Breast epithelium (tissue), 4 donors: Measurements from ENCODE around the gene TOB1. TPM values are rescaled to one million over a fixed set of nuclear protein-coding genes. Genes with fewer than 3 reads are reported as not detected.
A peak's percentile ranks its signal among the peaks of the same experiment; 100 is the strongest.

Experiments
- DNase-seq, 2 donors: peaks; one replicate each; pipeline ENCODE4 v3.0.0-alpha.2; 2019; ENCODE audit warnings: low spot score in 2 of 2
- H3K27ac ChIP-seq, 2 donors: fragments of 200-600 bp; sonication (generic) in 1 of 2; one replicate each; pipeline ENCODE4 v1.5.1; 2016 to 2019; ENCODE audit warnings: mild to moderate bottlenecking in 1 of 2
- H3K27me3 ChIP-seq, 2 donors: fragments of 200-600 bp; sonication (generic) in 1 of 2; one replicate each; pipeline versions ENCODE4 v1.5.1 to v1.6.0; 2017 to 2019; ENCODE audit warnings: control low read depth in 1 of 2, mild to moderate bottlenecking in 1 of 2
- H3K36me3 ChIP-seq: fragments of 200-600 bp; one replicate; pipeline ENCODE4 v1.5.1; 2019
- H3K4me1 ChIP-seq, 2 donors: fragments of 200-600 bp; sonication (generic); one replicate each; pipeline ENCODE4 v1.5.1; 2016 to 2019; ENCODE audit warnings: control low read depth in 1 of 2
- H3K4me3 ChIP-seq, 3 donors: fragments of 200-600 bp; sonication (generic); 1 replicate in 2 of 3; 2 replicates in 1 of 3; pipeline ENCODE4 v1.5.1; 2016 to 2019; ENCODE audit warnings: mild to moderate bottlenecking in 3 of 3, moderate library complexity in 2 of 3
- H3K9me3 ChIP-seq, 2 donors: fragments of 200-600 bp; sonication (generic) in 1 of 2; one replicate each; pipeline ENCODE4 v1.5.1; 2016 to 2019; ENCODE audit warnings: control low read depth in 1 of 2
- CTCF ChIP-seq, 3 donors: fragments of 450-650 bp; IDR thresholded peaks; one replicate each; pipeline ENCODE4 v1.5.1; 2016 to 2017; ENCODE audit warnings: antibody characterized with exemption in 3 of 3, mild to moderate bottlenecking in 3 of 3, moderate library complexity in 3 of 3
- POLR2A ChIP-seq: fragments of 450-650 bp; IDR thresholded peaks from one replicate; pipeline ENCODE4 v1.6.1; 2016; ENCODE audit warnings: antibody characterized with exemption, mild to moderate bottlenecking, moderate library complexity
- POLR2AphosphoS5 ChIP-seq, 3 donors: sonication (generic); formaldehyde crosslinking; IDR thresholded peaks; one replicate each; pipeline ENCODE4 v1.6.1; 2017; ENCODE audit warnings: antibody characterized with exemption in 3 of 3
- intact Hi-C: fragments of 100-400 bp; cut with DNase I; formaldehyde crosslinking; loops from one replicate; pipeline ENCODE4 v1.15.1; 2023; ENCODE audit warnings: low total_unique reads
- total RNA-seq, 3 donors: library from RNA; depleted of rRNA; stranded (reverse); fragments of >200 nt; gene quantifications; one replicate each; pipeline ENCODE4 v1.1.0, GENCODE V29; 2016

TOB1 gene
- total RNA-seq, 3 donors from 2014 or later = 12.6 to 145 (median 54.1) TPM

- Histone ChIP-seq H3K4me3 (peak overlapping the region in 2 of 3 donors; percentile 38 to 51), H3K27ac (peak overlapping the region; percentile 88 to 95), H3K27me3 (no peaks in the 10 kb centered on the region), H3K9me3 (no peaks in the 10 kb centered on the region), H3K4me1 (no peaks in the 10 kb centered on the region), H3K36me3 (no peaks in the 10 kb centered on the region)
- DNase-seq = peak in 1 of 2 donors; percentile 90
- TF ChIP-seq POLR2AphosphoS5 (IDR thresholded peaks at IDR 0.05) (peak in 2 of 3 donors; percentile 73 to 90), POLR2A (no peak), CTCF (IDR thresholded peaks at IDR 0.05) (no peak)
- intact Hi-C loops = no loop called here
These were observed 27.2 kb upstream of the TOB1 start for GRCh38 chr17:50893183-50893993.

GRCh38 chr17:50892101-50892776 is 26.1 kb upstream of the TOB1 start:
- DNase-seq = no peak
- intact Hi-C loops = no loop called here
- Histone ChIP-seq H3K27ac (peak overlapping the region; percentile 64 to 95), H3K9me3 (no peaks in the 10 kb centered on the region), H3K4me1 (no peaks in the 10 kb centered on the region), H3K4me3 (peak overlapping the region in 2 of 3 donors; percentile 17 to 38), H3K27me3 (no peaks in the 10 kb centered on the region), H3K36me3 (no peaks in the 10 kb centered on the region)
- TF ChIP-seq CTCF (IDR thresholded peaks at IDR 0.05) (no peak), POLR2AphosphoS5 (IDR thresholded peaks at IDR 0.05) (no peak), POLR2A (no peak)

- TF ChIP-seq CTCF (IDR thresholded peaks at IDR 0.05) = no peak
- no peak for TF ChIP-seq POLR2AphosphoS5 (IDR thresholded peaks at IDR 0.05)
- no peak for TF ChIP-seq POLR2A
- intact Hi-C loops = no loop called here
- Histone ChIP-seq H3K4me3 (peak overlapping the region in 2 of 3 donors; percentile 17 to 38), H3K9me3 (no peaks in the 10 kb centered on the region), H3K27ac (peak overlapping the region; percentile 64 to 95), H3K4me1 (no peaks in the 10 kb centered on the region), H3K27me3 (no peaks in the 10 kb centered on the region), H3K36me3 (no peaks in the 10 kb centered on the region)
- no peak for DNase-seq
These were observed 25.4 kb upstream of the TOB1 start for GRCh38 chr17:50891577-50891989.

- TF ChIP-seq POLR2AphosphoS5 (IDR thresholded peaks at IDR 0.05) (no peak), CTCF (IDR thresholded peaks at IDR 0.05) (no peak), POLR2A (no peak)
- peak overlapping the region; percentile 64 to 95 for H3K27ac ChIP-seq
- no peaks in the 10 kb centered on the region for H3K4me1 ChIP-seq
- H3K9me3 ChIP-seq = no peaks in the 10 kb centered on the region
- H3K36me3 ChIP-seq = no peaks in the 10 kb centered on the region
- no peak for DNase-seq
- intact Hi-C loops = no loop called here
- H3K27me3 ChIP-seq = no peaks in the 10 kb centered on the region
- peak overlapping the region in 1 of 3 donors; percentile 38 for H3K4me3 ChIP-seq
These were observed 24.7 kb upstream of the TOB1 start for GRCh38 chr17:50890675-50891516.
